Left ventricle myocardium inferior (tissue), 1 donor: ENCODE results near the gene KDF1. TPM values are rescaled to one million over a fixed set of nuclear protein-coding genes. Genes with fewer than 3 reads are reported as not detected.
"Not testable (repeated sequence)": the region's sequence is repeated elsewhere in the genome, so short reads cannot be mapped to it uniquely, and the experiment has no call there.

ENCODE experiments used
- DNase-seq: peaks from one replicate; pipeline ENCODE4 v3.0.0-alpha.2; 2020
- H3K27ac ChIP-seq: fragments of 200-600 bp; replicated peaks from 2 replicates; pipeline ENCODE4 v1.8.0; 2021
- H3K27me3 ChIP-seq: fragments of 200-600 bp; 2 replicates; pipeline ENCODE4 v1.8.0; 2021; ENCODE audit warnings: low read depth
- H3K36me3 ChIP-seq: fragments of 200-600 bp; 2 replicates; pipeline ENCODE4 v1.8.0; 2021
- H3K4me1 ChIP-seq: fragments of 200-600 bp; 2 replicates; pipeline ENCODE4 v1.8.0; 2021
- H3K4me3 ChIP-seq: fragments of 200-600 bp; 2 replicates; pipeline ENCODE4 v1.8.0; 2021; ENCODE audit warnings: mild to moderate bottlenecking, moderate library complexity
- H3K9me3 ChIP-seq: fragments of 200-600 bp; replicated peaks from 2 replicates; pipeline ENCODE4 v1.8.0; 2021
- intact Hi-C: fragments of 100-400 bp; cut with micrococcal nuclease; formaldehyde crosslinking; loops from one replicate; pipeline ENCODE4 v1.11.0; 2022
- total RNA-seq: library from RNA; stranded (reverse); fragmentation: NEBNext Ultra II Directional; extraction: Animal tissue kit (Norgen Biotek cat#: 25700); gene quantifications from one replicate; pipeline ENCODE4 v1.2.1, GENCODE V29; 2021
- TF ChIP-seq, protein P1 (sequence below): fragments of 200-600 bp; IDR thresholded peaks from 2 replicates; pipeline ENCODE4 v1.8.0; 2021; ENCODE audit warnings: antibody characterized with exemption, mild to moderate bottlenecking, borderline replicate concordance
- donor health status: DM: no; HTN: yes; CAD: no; lungs with severe emphysema.

KDF1 gene
- total RNA-seq, 1 donor from 2014 or later, result 0.27 TPM

DNA sequence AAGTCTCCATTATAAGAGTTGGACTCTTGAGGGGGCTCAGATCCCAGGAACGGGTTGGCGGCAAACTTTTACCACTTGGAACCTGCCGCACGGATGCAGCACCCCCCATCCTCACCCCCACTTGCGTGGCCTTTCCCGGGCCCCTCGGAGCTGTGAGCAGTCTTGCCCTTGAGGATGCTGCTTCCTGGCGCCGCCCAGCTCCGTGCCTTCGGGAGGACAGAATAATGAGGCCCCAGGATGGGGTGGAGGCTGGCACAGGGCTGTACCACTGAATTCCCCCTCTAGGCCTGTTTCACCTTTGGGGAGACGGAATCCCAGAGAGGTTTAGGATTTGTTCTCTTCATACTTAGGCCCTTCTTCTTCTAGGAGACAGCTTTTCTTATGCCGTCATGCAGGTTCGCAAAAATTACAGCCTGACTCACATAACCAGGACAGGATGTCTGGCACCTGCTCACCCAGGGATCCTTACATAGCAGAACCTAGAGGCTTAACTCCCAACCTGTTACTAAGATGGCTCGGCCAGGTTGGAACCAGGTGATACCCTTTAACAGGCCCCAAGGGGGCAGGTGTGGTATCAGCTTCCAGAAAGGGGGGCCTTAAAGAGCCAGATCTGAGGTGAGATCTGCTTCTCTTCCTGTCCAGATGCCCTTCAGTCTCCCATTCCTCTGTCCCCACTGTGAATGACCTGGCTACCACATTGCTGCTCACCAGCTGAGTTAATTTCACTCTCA, 34.7 kb upstream of the KDF1 start:
- Histone ChIP-seq H3K9me3 (no peaks in the 10 kb centered on the region), H3K27ac (peak overlapping the region; percentile 76), H3K27me3 (peaks cover 61% of the 10 kb centered on the region), H3K4me3 (peak overlapping the region; percentile 84), H3K36me3 (no peaks in the 10 kb centered on the region), H3K4me1 (peaks cover 68% of the 10 kb centered on the region)
- intact Hi-C loops, result loop anchor here (5.0 kb wide), 1 partner anchor 102 kb away; no protein-coding TSS in a partner anchor
- no peak for DNase-seq
- TF ChIP-seq, protein P1, sequence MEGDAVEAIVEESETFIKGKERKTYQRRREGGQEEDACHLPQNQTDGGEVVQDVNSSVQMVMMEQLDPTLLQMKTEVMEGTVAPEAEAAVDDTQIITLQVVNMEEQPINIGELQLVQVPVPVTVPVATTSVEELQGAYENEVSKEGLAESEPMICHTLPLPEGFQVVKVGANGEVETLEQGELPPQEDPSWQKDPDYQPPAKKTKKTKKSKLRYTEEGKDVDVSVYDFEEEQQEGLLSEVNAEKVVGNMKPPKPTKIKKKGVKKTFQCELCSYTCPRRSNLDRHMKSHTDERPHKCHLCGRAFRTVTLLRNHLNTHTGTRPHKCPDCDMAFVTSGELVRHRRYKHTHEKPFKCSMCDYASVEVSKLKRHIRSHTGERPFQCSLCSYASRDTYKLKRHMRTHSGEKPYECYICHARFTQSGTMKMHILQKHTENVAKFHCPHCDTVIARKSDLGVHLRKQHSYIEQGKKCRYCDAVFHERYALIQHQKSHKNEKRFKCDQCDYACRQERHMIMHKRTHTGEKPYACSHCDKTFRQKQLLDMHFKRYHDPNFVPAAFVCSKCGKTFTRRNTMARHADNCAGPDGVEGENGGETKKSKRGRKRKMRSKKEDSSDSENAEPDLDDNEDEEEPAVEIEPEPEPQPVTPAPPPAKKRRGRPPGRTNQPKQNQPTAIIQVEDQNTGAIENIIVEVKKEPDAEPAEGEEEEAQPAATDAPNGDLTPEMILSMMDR, result no peak

DNA sequence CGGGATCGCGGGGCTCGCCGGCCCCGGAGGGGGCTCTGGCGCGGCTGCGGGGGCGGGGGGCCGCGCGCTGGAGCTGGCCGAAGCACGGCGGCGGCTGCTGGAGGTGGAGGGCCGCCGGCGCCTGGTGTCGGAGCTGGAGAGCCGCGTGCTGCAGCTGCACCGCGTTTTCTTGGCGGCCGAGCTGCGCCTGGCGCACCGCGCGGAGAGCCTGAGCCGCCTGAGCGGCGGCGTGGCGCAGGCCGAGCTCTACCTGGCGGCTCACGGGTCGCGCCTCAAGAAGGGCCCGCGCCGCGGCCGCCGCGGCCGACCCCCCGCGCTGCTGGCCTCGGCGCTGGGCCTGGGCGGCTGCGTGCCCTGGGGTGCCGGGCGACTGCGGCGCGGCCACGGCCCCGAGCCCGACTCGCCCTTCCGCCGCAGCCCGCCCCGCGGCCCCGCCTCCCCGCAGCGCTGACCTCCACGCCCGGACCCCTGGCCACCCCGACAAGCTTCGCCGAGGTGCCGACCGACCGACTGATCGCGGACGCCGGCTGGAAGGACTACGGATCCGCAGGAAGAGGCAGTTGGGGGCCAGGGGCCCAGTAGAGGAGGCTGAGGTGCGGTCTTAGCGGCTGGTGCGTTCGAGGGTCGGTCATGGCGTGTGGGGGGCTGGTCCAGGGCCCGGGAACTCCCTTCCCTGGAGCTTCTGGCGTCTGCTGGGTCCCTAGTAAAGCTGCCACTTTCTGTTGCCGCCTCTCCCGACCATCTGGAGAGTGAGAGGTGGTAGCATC, 33.9 kb upstream of the KDF1 start:
- H3K9me3 ChIP-seq, result no peaks in the 10 kb centered on the region
- peak; percentile 27 for DNase-seq
- H3K4me3 ChIP-seq, result peak overlapping the region; percentile 84
- peaks cover 61% of the 10 kb centered on the region for H3K27me3 ChIP-seq
- intact Hi-C loops, result no loop called here
- H3K27ac ChIP-seq, result peak overlapping the region; percentile 76
- H3K36me3 ChIP-seq, result no peaks in the 10 kb centered on the region
- TF ChIP-seq, protein P1, result no peak
- peaks cover 61% of the 10 kb centered on the region for H3K4me1 ChIP-seq

GRCh38 chr1:26993237-26994019, 33.2 kb upstream of the KDF1 start, which contains the start of gene TRNP1:
TSS of gene TRNP1 (plus strand) at chr1:26993692. CDS start at chr1:26993787, 95 bp downstream.
- Histone ChIP-seq H3K9me3 (no peaks in the 10 kb centered on the region), H3K4me3 (peak within 1 kb of the TSS; percentile 84), H3K4me1 (peaks cover 53% of the 10 kb centered on the region), H3K27me3 (peaks cover 61% of the 10 kb centered on the region), H3K36me3 (no peaks in the 10 kb centered on the region), H3K27ac (peak within 1 kb of the TSS; percentile 76)
- TF ChIP-seq, protein P1, result no peak
- peak; percentile 71 for DNase-seq
- intact Hi-C loops, result no loop called here

DNA sequence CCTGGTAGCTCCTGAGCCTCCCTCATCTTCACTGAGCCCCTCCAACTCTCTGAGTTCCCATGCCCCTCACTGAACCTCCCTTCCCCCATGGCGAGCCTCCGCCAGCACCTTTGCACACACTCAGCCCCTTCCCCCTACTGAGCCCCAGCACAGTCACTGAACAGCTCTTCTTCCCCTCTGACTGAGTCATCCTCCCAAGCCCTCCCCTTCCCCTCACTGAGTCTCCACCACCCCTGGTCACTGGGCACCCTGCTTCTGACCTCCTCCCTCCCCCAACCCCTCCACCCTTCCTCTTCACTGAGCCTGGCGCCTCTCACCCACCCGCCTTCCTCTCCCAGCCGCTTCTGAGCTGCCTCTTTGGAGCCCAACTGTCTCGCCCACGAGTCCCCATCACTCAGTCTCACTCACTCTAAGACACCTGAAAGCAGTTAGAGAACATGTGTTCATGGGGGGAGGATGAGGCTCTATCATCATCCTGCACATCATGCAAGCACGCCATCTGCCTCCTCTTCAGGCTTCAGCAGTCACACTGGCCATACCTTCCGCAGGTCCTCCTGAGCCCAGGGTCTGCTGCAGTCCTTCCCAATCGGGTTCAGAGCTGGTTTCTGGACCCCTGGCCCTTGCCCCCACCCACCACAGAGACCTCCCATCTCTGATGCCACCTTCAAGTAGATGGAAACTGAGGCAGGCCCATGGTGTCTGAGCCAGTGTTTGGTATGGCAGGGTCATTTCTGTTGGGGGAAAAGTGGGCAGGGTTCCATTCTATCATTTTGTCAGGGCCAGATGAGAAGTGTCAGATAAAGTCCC, 31.2 kb upstream of the KDF1 start:
- Histone ChIP-seq H3K4me3 (no peak overlapping the region), H3K27me3 (peaks cover 68% of the 10 kb centered on the region), H3K4me1 (peaks cover 34% of the 10 kb centered on the region), H3K9me3 (no peaks in the 10 kb centered on the region), H3K27ac (no peak overlapping the region), H3K36me3 (no peaks in the 10 kb centered on the region)
- TF ChIP-seq, protein P1, result no peak
- DNase-seq, result no peak
- intact Hi-C loops, result no loop called here

DNA sequence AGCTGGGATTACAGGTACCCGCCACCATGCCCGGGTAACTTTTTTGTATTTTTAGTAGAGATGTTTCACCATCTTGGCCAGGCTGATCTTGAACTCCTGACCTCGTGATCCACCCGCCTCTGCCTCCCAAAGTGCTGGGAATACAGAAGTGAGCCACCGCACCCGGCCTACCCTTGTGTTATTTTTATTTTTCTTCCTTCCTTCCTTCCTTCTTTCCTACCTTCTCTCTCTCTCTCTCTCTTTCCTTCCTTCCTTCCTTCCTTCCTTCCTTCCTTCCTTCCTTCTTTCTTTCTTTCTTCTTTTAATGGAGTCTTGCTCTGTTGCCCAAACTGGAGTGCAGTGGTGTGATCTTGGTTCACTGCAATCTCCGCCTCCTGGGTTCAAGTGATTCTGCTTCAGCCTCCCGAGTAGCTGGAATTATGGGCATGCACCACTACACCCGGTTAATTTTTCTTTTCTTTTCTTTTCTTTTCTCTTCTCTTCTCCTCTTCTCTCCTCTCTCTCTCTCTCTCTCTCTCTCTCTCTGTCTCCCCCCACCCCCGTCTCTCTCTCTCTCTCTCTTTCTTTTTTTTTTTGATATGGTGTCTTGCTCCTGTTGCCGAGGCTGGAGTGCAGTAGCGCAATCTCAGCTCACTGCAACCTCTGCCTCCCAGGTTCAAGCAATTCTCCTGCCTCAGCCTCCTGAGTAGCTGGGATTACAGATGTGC, 29.3 kb upstream of the KDF1 start:
- H3K9me3 ChIP-seq, H3K4me3 ChIP-seq, intact Hi-C loops, H3K36me3 ChIP-seq, H3K27ac ChIP-seq, DNase-seq: not testable (repeated sequence)
- Histone ChIP-seq H3K27me3 (peaks cover 57% of the 10 kb centered on the region), H3K4me1 (peaks cover 15% of the 10 kb centered on the region)
